Astrocyte (in vitro differentiated cells and primary cell): Measurements from ENCODE around the gene PLAGL2.

Source experiments
- CTCF ChIP-seq: IDR thresholded peaks from 2 replicates; pipeline ENCODE4 v1.5.1; 2011; ENCODE audit warnings: low read depth, mild to moderate bottlenecking, inconsistent platforms, low read length, moderate library complexity; ENCODE audit not compliant: insufficient read depth
- EZH2 ChIP-seq: IDR thresholded peaks from 2 replicates; pipeline ENCODE4 v1.6.1; 2012; ENCODE audit warnings: mild to moderate bottlenecking, low read length, inconsistent platforms; ENCODE audit not compliant: insufficient read depth

GRCh38 chr20:32249030-32249738 lies 41.6 kb upstream of the PLAGL2 start:
- no peak for TF ChIP-seq CTCF
- TF ChIP-seq EZH2: no peak
